Astrocyte (in vitro differentiated cells and primary cell): ENCODE results near the gene RMDN3.

Source experiments
- EZH2 ChIP-seq: IDR thresholded peaks from 2 replicates; pipeline ENCODE4 v1.6.1; 2012; ENCODE audit warnings: mild to moderate bottlenecking, low read length, inconsistent platforms; ENCODE audit not compliant: insufficient read depth
- TF ChIP-seq, protein P1 (sequence below): IDR thresholded peaks from 2 replicates; pipeline ENCODE4 v1.5.1; 2011; ENCODE audit warnings: low read depth, mild to moderate bottlenecking, inconsistent platforms, low read length, moderate library complexity; ENCODE audit not compliant: insufficient read depth

- TF ChIP-seq, protein P1, sequence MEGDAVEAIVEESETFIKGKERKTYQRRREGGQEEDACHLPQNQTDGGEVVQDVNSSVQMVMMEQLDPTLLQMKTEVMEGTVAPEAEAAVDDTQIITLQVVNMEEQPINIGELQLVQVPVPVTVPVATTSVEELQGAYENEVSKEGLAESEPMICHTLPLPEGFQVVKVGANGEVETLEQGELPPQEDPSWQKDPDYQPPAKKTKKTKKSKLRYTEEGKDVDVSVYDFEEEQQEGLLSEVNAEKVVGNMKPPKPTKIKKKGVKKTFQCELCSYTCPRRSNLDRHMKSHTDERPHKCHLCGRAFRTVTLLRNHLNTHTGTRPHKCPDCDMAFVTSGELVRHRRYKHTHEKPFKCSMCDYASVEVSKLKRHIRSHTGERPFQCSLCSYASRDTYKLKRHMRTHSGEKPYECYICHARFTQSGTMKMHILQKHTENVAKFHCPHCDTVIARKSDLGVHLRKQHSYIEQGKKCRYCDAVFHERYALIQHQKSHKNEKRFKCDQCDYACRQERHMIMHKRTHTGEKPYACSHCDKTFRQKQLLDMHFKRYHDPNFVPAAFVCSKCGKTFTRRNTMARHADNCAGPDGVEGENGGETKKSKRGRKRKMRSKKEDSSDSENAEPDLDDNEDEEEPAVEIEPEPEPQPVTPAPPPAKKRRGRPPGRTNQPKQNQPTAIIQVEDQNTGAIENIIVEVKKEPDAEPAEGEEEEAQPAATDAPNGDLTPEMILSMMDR, result peak; percentile 18
- TF ChIP-seq EZH2, result no peak
Measured at GRCh38 chr15:40702077-40702476, 53.0 kb downstream of the RMDN3 start.
